Measurements from ENCODE around the gene FADS3. TPM values are rescaled to one million over a fixed set of nuclear protein-coding genes. Genes with fewer than 3 reads are reported as not detected.

FADS3 gene
- total and polyA plus RNA-seq, 9 of the 15 experiments (the other 6 are each of a cell fraction or from before 2014, with no cell fraction given), result 0.97 to 148 (median 92.7) TPM

- TF ChIP-seq BCLAF1 (IDR thresholded peaks at IDR 0.05; ENCODE audit: borderline replicate concordance in 1 of 2, control insufficient read depth in 1 of 2, low read depth in 2 of 2, low read length in 1 of 2), result no peak
- no peak for TF ChIP-seq ZNF696 (CRISPR knock-in tag; conservative IDR thresholded peaks at IDR 0.05)
- no peak for TF ChIP-seq PCBP2 (IDR thresholded peaks at IDR 0.05; ENCODE audit: low read depth, low read length, poor library complexity, severe bottlenecking)
- TF ChIP-seq NONO (IDR thresholded peaks at IDR 0.05; ENCODE audit: low read depth in 2 of 2, low read length in 1 of 2), result peak in 1 of 2 experiments; percentile 81; a peak in 1 of 4 replicates
- no peak for TF ChIP-seq ZNF449 (CRISPR knock-in tag; IDR thresholded peaks at IDR 0.05)
- TF ChIP-seq BDP1 (IDR thresholded peaks at IDR 0.05; ENCODE audit: insufficient read depth, insufficient read length), result no peak
- TF ChIP-seq ZNF79 (CRISPR knock-in tag; IDR thresholded peaks at IDR 0.05; ENCODE audit: low read depth), result no peak
- no peak for TF ChIP-seq ZNF75A (CRISPR knock-in tag; IDR thresholded peaks at IDR 0.05)
- TF ChIP-seq MEF2D (tag; conservative IDR thresholded peaks at IDR 0.05; ENCODE audit: low read depth), result no peak
- no peak for TF ChIP-seq NFYB (IDR thresholded peaks at IDR 0.05; ENCODE audit: extremely low read depth, insufficient read length)
- peak; percentile 35; the same call in 1 of the 2 replicates for TF ChIP-seq GATAD2A (IDR thresholded peaks at IDR 0.05)
- TF ChIP-seq ZNF133 (CRISPR knock-in tag; IDR thresholded peaks at IDR 0.05), result no peak
- TF ChIP-seq ZNF551 (CRISPR knock-in tag; IDR thresholded peaks at IDR 0.05), result no peak
- TF ChIP-seq, protein P1, sequence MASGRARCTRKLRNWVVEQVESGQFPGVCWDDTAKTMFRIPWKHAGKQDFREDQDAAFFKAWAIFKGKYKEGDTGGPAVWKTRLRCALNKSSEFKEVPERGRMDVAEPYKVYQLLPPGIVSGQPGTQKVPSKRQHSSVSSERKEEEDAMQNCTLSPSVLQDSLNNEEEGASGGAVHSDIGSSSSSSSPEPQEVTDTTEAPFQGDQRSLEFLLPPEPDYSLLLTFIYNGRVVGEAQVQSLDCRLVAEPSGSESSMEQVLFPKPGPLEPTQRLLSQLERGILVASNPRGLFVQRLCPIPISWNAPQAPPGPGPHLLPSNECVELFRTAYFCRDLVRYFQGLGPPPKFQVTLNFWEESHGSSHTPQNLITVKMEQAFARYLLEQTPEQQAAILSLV (tag; IDR thresholded peaks at IDR 0.05), result no peak
- TF ChIP-seq ZKSCAN3 (CRISPR knock-in tag; IDR thresholded peaks at IDR 0.05), result no peak
- no peak for TF ChIP-seq ZNF695 (CRISPR knock-in tag; IDR thresholded peaks at IDR 0.05)
- TF ChIP-seq ADNP (tag; IDR thresholded peaks at IDR 0.05), result peak; percentile 81
- TF ChIP-seq SRSF3 (IDR thresholded peaks at IDR 0.05; ENCODE audit: insufficient read depth, low read length), result no peak
- no peak for TF ChIP-seq POLR2B (IDR thresholded peaks at IDR 0.05; ENCODE audit: low read depth, partially characterized antibody)
- no peak for TF ChIP-seq PHB (CRISPR knock-in tag; IDR thresholded peaks at IDR 0.05)
- no peak for TF ChIP-seq DLX4 (CRISPR knock-in tag; IDR thresholded peaks at IDR 0.05)
- TF ChIP-seq SMARCA4 (IDR thresholded peaks at IDR 0.05), result peak; percentile 94
- no peak for TF ChIP-seq ZNF764 (CRISPR knock-in tag; IDR thresholded peaks at IDR 0.05; ENCODE audit: low read depth)
Measured at GRCh38 chr11:61919705-61920631, 28.6 kb upstream of the FADS3 start (continued).

Measured in K562 (cell line).